Left forelimb (tissue), 1 donor: ENCODE results near the gene LUC7L2.
"Not testable (repeated sequence)": the region's sequence is repeated elsewhere in the genome, so short reads cannot be mapped to it uniquely, and the experiment has no call there.

Experiments used
- DNase-seq: peaks from one replicate; pipeline ENCODE4 v3.0.0-alpha.2; 2018; ENCODE audit warnings: low spot score

Gene LUC7L2

GRCh38 chr7:139451638-139452037, 91.9 kb downstream of the LUC7L2 start:
- no peak for DNase-seq

- DNase-seq = no peak
These were observed 93.4 kb downstream of the LUC7L2 start for GRCh38 chr7:139452958-139453672.

GRCh38 chr7:139453673-139454321, 94.1 kb downstream of the LUC7L2 start:
- no peak for DNase-seq

GRCh38 chr7:139455789-139456188, 96.1 kb downstream of the LUC7L2 start:
- DNase-seq = no peak

GRCh38 chr7:139456511-139456910, 96.8 kb downstream of the LUC7L2 start:
- DNase-seq = no peak

- DNase-seq = no peak
These were observed 97.7 kb downstream of the LUC7L2 start for GRCh38 chr7:139457153-139457946.

- not testable (repeated sequence) for DNase-seq
These were observed 103.7 kb downstream of the LUC7L2 start for GRCh38 chr7:139463421-139463820.

GRCh38 chr7:139464511-139464910, 104.8 kb downstream of the LUC7L2 start:
- not testable (repeated sequence) for DNase-seq

- not testable (repeated sequence) for DNase-seq
These were observed 105.4 kb downstream of the LUC7L2 start for GRCh38 chr7:139465072-139465471.

- not testable (repeated sequence) for DNase-seq
These were observed 108.0 kb downstream of the LUC7L2 start for GRCh38 chr7:139467729-139468128.

- DNase-seq = not testable (repeated sequence)
These were observed 108.6 kb downstream of the LUC7L2 start for GRCh38 chr7:139468281-139468680.

GRCh38 chr7:139471740-139472353, 112.2 kb downstream of the LUC7L2 start:
- DNase-seq = no peak
